Activated B cell treated with CpG ODN at 0.5 μM for 24 hours (primary cell): Measurements from ENCODE around the gene RANBP10. TPM values are rescaled to one million over a fixed set of nuclear protein-coding genes. Genes with fewer than 3 reads are reported as not detected.

Experiments used
- ATAC-seq: fragments of 200-7000 bp; cut with Tn5 transposase; one replicate; pipeline ENCODE4 v1.10.0; 2021; ENCODE audit warnings: low read depth, mild to moderate bottlenecking, moderate library complexity
- CTCF ChIA-PET: fragments of 350-600 bp; sonication (Branson Sonifier 250); formaldehyde crosslinking; loops from one replicate; lab custom pipeline; 2021; ENCODE audit warnings: antibody characterized with exemption; lab: Charles Lee
- POLR2A ChIA-PET: fragments of 350-600 bp; sonication (Branson Sonifier 250); formaldehyde crosslinking; loops from one replicate; lab custom pipeline; 2021; ENCODE audit warnings: antibody characterized with exemption; lab: Charles Lee
- DNase-seq: peaks from one replicate; pipeline ENCODE4 v3.0.0; 2022
- H3K27ac Mint-ChIP-seq: one replicate; pipeline ENCODE4 v1.8.0; 2020; ENCODE audit warnings: mixed read lengths
- H3K27me3 Mint-ChIP-seq: one replicate; pipeline ENCODE4 v1.8.0; 2021; ENCODE audit warnings: mixed read lengths
- H3K36me3 Mint-ChIP-seq: one replicate; pipeline ENCODE4 v1.8.0; 2021; ENCODE audit warnings: low read depth, mixed read lengths
- H3K4me1 Mint-ChIP-seq: one replicate; pipeline ENCODE4 v1.8.0; 2021; ENCODE audit warnings: mixed read lengths
- H3K4me3 Mint-ChIP-seq: one replicate; pipeline ENCODE4 v1.8.0; 2020; ENCODE audit warnings: mild to moderate bottlenecking, mixed read lengths
- H3K9me3 Mint-ChIP-seq: one replicate; pipeline ENCODE4 v1.8.0; 2020; ENCODE audit warnings: mixed read lengths
- CTCF ChIP-seq: fragments of 200-600 bp; IDR thresholded peaks from one replicate; pipeline ENCODE4 v1.8.0; 2022; ENCODE audit warnings: antibody characterized with exemption, mild to moderate bottlenecking
- intact Hi-C: fragments of 100-400 bp; cut with micrococcal nuclease; formaldehyde crosslinking; loops from one replicate; pipeline ENCODE4 v1.15.1; 2024
- total RNA-seq: library from RNA; stranded (reverse); gene quantifications from 2 replicates; pipeline ENCODE4 v1.2.3, GENCODE V29; 2022

Gene RANBP10
- total RNA-seq = 25.2 and 30.6 TPM in 2 replicates

- intact Hi-C loops = loop anchor here (1.0 to 10.0 kb wide), 18 partner anchors 10 to 1578 kb away; partner anchors contain the start of genes ACD, ATP6V0D1, CTCF and ESRP2
- peak within 1 kb of the TSS; percentile 96 for H3K4me3 Mint-ChIP-seq
- TF ChIP-seq CTCF = no peak
- H3K4me1 Mint-ChIP-seq = peaks cover 49% of the 10 kb centered on the region
- peaks cover 23% of the 10 kb centered on the region for H3K36me3 Mint-ChIP-seq
- H3K27me3 Mint-ChIP-seq = no peaks in the 10 kb centered on the region
- peak; percentile 89 for ATAC-seq
- CTCF ChIA-PET = interaction anchor here (0.8 to 1.5 kb wide), 2 partner anchors 10 to 27 kb away, joined by 3 to 11 read pairs; no protein-coding TSS in a partner anchor
- H3K27ac Mint-ChIP-seq = peak within 1 kb of the TSS; percentile 96
- POLR2A ChIA-PET = interaction anchor here (0.5 to 2.2 kb wide), 22 partner anchors 10 to 700 kb away, joined by 3 to 15 read pairs (median 4); partner anchors contain the start of genes ACD, DDX28, DUS2 and GFOD2
- H3K9me3 Mint-ChIP-seq = no peaks in the 10 kb centered on the region
- DNase-seq = peak; percentile 93
Measured at GRCh38 chr16:67806428-67807147, at the start of gene RANBP10, which contains the start of gene TSNAXIP1. TSS of gene RANBP10 (minus strand) at chr16:67806560. CDS start at chr16:67806536, 24 bp downstream. TSS of gene TSNAXIP1 (plus strand) at chr16:67806889. CDS start at chr16:67807150, 261 bp downstream.

- intact Hi-C loops = no loop called here
- TF ChIP-seq CTCF = no peak
- peaks cover 16% of the 10 kb centered on the region for H3K4me1 Mint-ChIP-seq
- H3K27ac Mint-ChIP-seq = no peak overlapping the region
- H3K9me3 Mint-ChIP-seq = no peaks in the 10 kb centered on the region
- H3K36me3 Mint-ChIP-seq = peaks cover 14% of the 10 kb centered on the region
- no peak overlapping the region for H3K4me3 Mint-ChIP-seq
- DNase-seq (no peak), ATAC-seq (no peak)
- ChIA-PET CTCF (interaction anchor here (0.6 kb wide), 1 partner anchor 1848 kb away, joined by 3 read pairs; no protein-coding TSS in a partner anchor), POLR2A (no interaction called here)
- no peaks in the 10 kb centered on the region for H3K27me3 Mint-ChIP-seq
Measured at GRCh38 chr16:67855789-67856188, 49.4 kb upstream of the RANBP10 start.

GRCh38 chr16:67853670-67854069 is 47.3 kb upstream of the RANBP10 start:
- no peak for DNase-seq
- no peak for ATAC-seq
- intact Hi-C loops = no loop called here
- no peak for TF ChIP-seq CTCF
- H3K27ac Mint-ChIP-seq = no peak overlapping the region
- H3K9me3 Mint-ChIP-seq = no peaks in the 10 kb centered on the region
- CTCF ChIA-PET = no interaction called here
- POLR2A ChIA-PET = no interaction called here
- H3K36me3 Mint-ChIP-seq = peaks cover 13% of the 10 kb centered on the region
- H3K4me3 Mint-ChIP-seq = no peak overlapping the region
- peaks cover 21% of the 10 kb centered on the region for H3K4me1 Mint-ChIP-seq
- H3K27me3 Mint-ChIP-seq = no peaks in the 10 kb centered on the region

- intact Hi-C loops = no loop called here
- Mint-ChIP-seq H3K4me3 (peak overlapping the region; percentile 84), H3K4me1 (peaks cover 48% of the 10 kb centered on the region), H3K36me3 (peaks cover 8% of the 10 kb centered on the region), H3K9me3 (no peaks in the 10 kb centered on the region), H3K27me3 (no peaks in the 10 kb centered on the region), H3K27ac (no peak overlapping the region)
- ChIA-PET POLR2A (interaction anchor here (0.7 kb wide), 1 partner anchor 173 kb away, joined by 3 read pairs; no protein-coding TSS in a partner anchor), CTCF (interaction anchor here (1.4 to 2.4 kb wide), 2 partner anchors 32 to 193 kb away, joined by 3 to 13 read pairs; no protein-coding TSS in a partner anchor)
- no peak for TF ChIP-seq CTCF
- DNase-seq (no peak), ATAC-seq (no peak)
Measured at GRCh38 chr16:67848118-67848517, 41.8 kb upstream of the RANBP10 start.
